CD4-positive, alpha-beta T cell treated with Interleukin-6 for 4 hours (primary cell): ENCODE measurements around the gene LGALS9B.
"Not testable (repeated sequence)": the region's sequence is repeated elsewhere in the genome, so short reads cannot be mapped to it uniquely, and the experiment has no call there.

Experiments used
- DNase-seq: peaks from one replicate; pipeline ENCODE4 v3.0.0-alpha.2; 2020; ENCODE audit warnings: mixed read lengths

The LGALS9B gene

DNA sequence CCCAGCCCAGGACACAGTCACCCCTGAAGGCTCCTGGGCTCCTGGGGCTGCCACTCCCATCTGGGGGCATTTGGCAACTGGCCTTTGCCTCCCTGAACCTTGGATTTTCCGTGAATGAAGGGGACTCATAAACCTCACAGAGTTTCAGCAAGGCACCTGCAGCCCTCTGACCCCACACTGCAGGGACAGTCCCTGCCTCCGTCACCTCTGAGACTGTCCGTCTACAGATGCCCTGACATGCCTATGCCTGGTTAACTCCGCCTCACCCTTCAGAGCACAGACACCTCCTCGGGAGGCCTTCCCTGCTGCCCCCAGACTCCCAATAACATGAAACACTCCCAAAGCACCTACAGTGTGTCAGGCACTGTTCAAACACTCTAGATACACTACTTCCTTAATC is 786 bp downstream of the LGALS9B start:
- not testable (repeated sequence) for DNase-seq

DNA sequence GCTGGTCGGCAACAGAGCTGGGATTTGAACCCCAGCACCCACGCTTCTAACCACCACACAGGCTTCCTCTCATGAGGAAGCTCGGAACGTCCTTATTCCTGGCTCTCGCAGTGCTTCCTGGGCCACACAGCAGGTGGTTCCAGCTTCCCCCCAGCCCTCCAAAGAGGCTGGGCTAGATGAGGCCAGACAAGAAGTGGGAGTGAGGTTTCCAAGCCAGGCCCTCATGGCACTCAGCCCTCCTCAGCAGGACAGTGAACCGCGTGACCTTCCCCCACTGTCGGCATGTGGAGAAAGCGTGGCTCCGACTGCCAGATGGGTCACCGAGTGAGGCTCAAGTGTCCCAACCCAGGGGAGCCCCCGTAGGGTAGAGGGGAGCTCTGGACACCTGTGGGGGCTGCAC is 1.8 kb downstream of the LGALS9B start:
- not testable (repeated sequence) for DNase-seq

DNA sequence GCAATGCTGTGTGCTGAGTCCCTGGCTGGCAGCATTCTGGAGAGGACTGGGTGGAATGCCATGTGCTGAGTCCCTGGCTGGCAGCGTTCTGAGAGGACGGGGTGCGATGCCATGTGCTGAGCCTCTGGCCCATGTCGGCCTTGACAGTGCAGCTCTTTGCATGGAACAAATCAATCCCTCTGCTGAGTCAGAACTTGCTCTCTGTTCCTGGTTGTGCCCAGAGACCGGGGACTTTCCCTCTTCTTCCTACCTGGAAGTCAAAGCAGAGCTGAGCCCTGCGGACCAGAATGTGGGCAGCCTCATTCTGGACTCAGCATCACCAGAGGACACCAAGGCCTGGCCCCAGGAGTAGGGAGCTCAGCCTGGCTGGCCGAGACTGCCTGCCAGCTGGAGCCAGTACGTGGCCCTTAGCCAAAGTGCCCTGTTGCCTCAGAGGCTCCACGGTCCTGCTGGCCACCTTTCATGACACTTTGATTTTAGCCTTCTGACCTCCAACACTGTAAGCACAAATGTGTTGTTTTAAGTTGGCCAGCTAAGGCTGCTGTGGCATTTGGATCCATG is 2.4 kb downstream of the LGALS9B start:
- not testable (repeated sequence) for DNase-seq

DNA sequence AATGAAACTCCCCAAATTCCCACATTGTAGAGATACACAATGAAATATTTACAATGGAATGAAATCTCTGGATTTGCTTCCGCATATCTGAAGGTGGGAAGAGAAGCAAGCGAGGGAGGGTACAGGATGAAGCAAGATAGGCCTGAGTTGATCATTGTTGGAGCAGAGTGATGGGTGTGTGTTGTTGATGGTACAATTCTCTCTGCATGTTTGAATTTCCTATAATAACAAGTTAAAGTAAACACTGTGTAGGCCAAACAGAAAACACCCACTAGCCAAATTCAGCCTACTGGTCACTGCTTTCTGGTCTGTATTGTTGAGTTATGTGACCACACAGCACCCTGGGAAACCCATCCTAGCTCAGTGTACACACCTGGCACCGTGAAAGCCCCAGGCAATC is 5.2 kb downstream of the LGALS9B start:
- not testable (repeated sequence) for DNase-seq

DNA sequence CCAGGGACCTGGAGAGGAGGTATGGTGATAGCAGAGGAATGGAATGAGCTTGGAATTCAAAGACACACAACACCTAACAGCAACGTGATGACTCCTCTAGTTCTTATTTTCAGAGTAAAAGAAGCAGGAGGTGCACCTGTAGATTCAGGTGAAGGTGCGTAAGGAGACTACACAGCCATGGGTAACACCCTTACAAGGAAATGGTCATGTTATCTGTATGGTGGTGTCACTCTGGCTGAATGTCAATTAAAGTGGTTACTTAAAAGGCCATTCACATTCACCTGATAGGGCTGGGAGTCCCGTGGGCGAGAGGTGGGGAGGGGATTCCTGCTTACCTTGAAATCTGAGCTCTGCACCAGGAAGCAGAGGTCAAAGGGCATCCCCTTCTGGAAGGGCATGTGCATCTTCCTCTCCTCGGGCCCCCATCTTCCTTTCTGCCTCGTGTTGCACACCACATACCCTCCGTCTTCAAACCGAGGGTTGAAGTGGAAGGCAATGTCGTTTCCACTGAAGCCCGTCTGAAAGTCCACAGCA is 9.4 kb downstream of the LGALS9B start:
- not testable (repeated sequence) for DNase-seq

DNA sequence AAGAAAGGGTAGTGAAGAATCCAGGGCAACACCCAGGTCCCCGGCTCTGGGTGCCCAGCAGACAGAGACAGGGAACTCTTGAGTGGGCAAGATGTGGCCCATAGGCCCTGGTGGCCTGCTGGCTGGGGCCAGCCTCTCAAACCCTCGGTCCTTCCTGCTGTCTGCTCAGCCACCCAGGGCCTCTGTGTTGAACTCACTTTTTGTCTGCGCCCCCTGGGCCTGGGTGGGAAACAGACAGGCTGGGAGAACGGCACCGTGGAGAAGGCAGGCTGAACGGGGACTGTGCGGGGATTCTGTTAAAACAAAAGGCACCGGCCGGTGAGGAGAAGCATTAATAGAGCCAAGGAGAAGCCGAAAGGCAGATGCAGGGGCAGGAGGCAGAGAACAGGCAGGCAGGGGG is 12.2 kb downstream of the LGALS9B start:
- DNase-seq: not testable (repeated sequence)

DNA sequence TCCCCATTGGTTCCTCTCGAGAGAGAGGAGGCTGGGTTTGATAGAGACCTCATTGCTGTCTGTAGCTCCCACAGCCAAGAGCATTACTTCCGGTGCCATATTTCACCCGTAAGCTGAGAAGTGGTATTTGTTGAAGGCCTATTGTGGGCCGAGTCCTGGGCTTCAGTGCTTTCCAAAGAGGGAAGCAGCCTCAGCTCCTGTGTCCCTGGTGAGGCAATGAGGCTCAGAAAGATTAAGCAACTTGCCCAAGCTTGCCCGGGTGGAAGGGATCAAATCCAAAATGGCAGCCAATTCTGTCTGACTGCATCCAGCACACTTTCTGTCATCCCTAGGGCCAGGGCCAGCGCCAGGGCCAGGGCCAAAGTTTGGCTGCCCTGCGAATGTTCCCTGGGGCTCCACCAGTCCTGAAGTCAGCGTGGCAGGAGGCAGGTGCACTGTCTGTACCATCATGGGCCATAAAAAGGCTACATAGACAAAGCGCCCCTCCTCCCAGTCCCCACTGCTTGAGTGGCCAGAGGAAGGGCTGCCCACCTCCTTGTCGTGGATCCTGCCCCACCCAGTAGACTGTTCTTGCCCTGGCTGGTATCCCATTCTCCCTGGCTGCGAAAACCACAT is 13.4 kb downstream of the LGALS9B start:
- not testable (repeated sequence) for DNase-seq

DNA sequence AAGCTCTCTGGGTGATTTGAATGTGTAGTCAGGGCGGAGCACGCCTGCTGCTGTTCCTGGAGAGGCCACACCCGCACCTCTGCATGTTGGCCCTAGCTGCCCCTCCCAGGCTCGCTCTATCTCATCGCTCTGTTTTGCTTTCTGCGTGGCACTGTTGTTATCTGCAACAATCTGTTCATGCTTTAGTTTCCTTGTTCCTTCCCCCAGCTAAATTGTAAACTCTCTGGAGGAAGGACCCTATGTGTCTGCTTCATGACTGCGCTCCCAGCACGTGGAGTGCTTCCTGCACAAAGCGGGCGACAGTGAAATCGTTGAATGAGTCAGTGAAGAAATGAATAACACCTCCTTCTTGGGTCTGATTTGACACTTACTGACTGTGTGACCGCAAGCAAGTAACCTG is 16.5 kb downstream of the LGALS9B start:
- not testable (repeated sequence) for DNase-seq

DNA sequence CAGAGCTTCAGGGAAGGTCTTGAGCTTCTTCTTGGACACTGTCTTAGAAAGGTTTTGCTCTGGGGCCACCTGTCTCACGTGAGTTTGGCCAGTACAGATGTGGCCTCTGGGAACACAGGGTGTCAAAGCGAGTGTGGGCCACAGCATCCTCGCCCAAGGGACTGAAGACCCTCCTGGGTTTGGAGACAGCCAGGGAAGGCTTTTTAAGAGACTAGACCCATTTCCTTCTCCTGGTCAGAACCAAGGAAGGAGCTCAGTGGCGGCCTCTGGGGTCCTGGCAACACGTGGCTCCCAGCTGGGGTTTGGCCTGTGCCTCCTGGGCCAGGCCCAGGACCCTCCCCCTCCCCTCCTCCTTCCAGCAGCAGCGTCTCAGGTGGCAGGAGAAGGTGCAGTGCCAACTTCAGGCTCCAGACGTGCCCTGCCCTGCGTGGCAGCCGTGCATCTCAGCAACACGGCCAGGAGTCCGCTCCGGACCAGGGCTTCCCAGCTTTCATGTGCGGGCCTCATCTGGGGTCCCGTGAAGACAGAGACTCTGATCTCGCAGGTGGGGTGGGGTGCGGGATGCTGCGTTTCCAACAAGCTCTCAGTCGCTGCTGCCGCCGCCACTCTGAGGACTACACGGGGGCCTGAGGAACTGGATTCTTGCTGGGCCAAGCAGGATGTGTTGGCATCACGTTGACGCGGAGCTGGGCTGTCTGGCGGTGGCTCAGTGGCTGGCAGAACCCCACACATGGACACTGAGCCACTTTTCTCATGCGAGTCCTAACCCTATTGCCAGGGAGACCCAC is 19.6 kb downstream of the LGALS9B start:
- DNase-seq: not testable (repeated sequence)

DNA sequence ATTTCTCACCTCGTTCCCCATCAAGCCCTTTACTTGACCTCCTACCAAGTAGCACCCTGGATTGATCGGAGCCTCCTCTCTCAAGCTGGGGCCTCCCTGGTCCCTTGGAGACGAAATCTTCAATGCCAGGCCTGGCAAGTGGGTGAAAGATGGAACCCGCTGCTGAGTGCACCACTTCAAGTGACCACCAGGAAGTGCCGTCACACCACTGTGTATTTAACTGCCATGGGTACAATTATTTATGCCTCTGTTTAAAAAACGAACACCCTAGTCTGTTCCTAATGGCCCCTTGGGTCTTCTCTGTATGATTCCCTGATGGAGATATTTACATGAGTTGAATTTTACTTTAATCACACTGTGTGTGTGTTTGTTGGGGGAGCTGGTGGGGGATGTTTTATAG is 20.4 kb downstream of the LGALS9B start:
- not testable (repeated sequence) for DNase-seq

DNA sequence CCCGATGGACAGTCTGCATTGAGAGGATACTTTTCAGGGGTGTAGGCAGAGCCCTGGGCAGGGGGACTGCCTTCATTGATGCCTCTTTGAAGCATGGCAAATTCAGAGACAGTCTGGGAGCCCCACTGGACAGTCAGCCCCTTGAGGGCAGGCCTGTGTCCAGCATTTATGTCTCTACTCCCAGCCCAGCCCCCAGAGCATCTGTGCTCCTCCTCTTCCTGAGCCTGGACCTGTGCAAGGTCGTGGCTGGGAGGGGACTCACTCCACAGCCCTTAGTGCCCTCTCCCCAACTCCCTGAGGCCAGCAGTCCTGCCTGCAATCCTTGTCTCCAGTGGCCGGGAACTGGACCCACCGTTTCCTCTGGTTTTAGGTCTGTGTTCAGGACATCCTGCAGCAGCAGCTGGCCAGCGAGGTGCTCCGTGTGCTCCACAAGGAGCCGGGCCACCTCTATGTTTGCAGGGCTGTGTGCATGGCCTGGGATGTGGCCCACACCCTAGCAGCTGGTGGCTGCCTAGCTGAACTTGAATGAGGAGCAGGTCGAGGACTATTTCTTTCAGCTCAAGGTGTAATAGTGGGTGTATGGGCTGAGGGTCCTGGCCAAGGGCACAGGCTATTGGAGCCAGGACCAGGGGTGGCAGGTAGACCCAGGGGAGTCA is 22.6 kb downstream of the LGALS9B start:
- not testable (repeated sequence) for DNase-seq

DNA sequence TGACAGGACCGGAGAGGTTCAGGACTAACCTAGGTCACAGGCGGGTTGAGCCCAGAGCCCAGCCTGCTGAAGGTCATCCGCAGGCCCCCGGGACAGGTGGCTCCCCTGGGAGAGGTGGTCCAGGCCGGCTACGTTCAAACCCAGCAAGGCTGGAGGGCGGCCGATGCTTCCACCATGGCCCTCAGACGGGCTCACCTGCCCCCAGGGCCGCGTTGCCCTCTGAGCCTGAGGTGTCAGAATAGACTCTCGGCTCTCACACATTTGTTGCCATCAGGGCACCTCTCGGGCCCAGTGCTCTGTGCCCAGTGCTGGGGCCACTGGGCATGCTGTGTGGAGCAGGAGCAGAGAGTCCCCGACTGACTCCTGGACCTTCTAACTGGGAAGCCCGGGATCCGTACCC is 23.2 kb downstream of the LGALS9B start:
- DNase-seq: not testable (repeated sequence)

DNA sequence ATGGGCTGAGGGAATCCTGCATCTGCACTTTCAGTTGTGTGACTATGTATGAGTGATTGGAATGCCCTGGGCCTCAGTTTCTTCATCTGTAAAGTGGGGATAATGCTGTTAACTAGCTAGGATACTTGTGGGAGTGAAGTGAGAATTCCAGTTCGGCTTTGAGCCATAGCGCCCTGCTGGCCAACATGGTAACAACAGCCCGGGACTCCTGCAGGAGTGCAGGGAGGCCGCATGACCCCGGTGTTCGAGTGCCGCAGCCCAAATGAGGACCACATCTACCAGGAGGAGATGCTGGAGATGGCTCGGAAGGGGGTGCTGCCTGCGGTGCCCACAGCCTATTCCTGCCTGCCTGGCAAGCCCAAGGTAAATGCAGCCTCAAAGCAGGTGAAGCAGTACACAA is 23.7 kb downstream of the LGALS9B start:
- not testable (repeated sequence) for DNase-seq

DNA sequence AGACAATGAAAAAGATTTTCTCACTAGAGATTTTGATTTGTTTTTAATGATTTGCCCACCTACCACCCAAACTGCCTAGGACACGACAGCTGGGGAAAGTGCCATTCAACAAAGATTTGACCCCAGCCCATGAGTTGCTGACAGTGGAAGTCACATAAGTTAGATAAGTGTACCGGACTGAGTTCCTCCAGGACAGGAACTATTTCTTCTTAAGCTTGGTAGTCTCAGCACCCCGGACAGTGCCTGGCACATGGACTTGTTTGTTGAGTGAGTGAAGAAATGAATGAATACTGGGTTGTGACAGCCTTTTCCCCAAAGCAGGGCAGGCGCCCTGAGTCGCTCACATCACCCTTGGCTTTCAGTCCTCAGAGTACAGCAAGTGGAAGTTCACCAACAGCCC is 26.7 kb downstream of the LGALS9B start:
- DNase-seq: not testable (repeated sequence)

DNA sequence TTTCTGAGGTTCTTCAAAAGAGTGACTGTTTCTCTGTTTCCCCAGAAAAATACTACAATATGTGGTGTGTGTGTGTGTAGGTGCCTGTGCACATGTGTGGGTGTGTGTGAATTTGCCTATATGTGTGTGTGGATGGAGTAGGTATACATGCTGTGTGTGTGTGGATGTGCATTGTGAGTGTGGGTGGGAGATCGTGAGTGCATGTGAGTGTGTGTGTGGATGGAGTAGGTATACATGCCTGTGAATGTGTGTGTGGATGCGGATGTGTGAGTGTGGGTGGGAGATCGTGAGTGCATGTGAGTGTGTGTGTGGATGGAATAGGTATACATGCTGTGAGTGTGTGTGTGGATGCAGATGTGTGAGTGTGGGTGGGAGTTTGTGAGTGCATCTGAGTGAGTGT is 32.2 kb downstream of the LGALS9B start:
- DNase-seq: not testable (repeated sequence)

DNA sequence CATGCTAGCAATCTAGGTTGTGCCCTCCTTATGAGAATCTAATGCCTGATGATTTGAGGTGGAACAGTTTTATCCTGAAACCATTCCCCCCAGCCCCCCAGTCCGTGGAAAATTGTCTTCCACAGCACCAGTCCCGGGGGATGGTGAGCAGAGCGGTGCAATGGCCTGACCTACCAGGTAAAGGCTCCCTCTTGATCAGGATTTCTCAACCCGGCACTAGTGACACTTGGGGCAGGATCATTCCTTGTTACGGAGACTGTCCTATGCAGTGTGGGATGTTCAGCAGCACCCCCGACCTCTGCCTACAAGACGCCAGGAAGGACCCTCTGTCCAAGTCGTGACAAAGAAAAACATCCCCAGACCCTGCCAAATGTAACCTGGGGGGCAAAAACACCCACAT is 34.0 kb downstream of the LGALS9B start:
- DNase-seq: not testable (repeated sequence)

DNA sequence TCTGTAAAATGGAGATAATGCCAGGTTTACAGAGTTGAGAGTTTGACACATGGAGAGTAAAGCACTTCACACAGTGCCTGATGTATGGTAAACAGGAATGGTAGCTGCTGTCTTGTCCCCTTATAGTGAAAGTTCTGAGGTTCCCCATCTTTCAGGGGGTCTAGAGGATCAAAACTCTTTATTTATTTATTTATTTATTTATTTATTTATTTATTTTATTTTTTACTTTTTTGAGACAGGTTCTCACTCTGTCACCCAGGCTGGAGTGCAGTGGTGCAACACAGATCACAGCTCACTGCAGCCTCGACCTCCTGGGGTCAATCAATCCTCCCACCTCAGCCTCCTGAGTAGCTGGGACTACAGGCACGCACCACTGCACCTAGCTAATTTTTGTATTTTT is 40.1 kb downstream of the LGALS9B start:
- DNase-seq: not testable (repeated sequence)

DNA sequence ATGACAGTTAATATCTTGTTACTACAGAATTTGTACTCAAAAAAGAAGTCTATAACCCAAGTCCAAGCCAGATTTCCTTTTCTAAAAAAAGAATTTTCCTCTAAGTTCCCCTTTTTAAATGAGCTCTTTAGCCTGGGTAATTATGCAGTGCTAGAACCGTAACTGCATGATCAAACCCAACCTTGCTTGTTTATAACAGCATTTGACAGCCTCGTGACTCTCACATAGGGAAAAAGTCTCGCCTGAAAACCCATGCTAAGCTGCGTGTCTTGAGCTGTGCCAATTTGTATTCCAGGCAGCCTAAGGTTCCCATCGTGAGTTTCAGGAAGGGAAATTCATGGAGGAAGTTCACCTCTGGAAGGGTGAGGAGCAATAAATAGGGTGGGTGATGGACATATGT is 44.5 kb downstream of the LGALS9B start:
- DNase-seq: not testable (repeated sequence)

DNA sequence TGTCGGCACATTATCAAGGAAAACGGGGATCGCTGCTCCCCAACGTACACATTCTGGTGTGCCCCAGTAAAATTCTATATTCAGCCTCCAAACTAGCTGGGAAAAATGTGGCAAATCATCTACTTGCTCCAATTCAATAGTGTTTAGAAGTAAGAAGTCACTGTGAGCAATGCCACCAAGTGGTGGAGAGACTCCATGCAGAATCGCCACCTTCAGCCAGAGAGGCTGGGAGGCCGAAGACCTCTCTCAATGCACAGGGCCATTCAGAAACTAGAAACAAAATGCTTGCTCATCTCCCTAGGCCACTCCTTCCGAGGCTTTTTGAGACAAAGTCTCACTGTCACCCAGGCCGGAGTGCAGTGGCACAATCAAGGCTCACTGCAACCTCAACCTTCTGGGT is 48.5 kb downstream of the LGALS9B start:
- not testable (repeated sequence) for DNase-seq

DNA sequence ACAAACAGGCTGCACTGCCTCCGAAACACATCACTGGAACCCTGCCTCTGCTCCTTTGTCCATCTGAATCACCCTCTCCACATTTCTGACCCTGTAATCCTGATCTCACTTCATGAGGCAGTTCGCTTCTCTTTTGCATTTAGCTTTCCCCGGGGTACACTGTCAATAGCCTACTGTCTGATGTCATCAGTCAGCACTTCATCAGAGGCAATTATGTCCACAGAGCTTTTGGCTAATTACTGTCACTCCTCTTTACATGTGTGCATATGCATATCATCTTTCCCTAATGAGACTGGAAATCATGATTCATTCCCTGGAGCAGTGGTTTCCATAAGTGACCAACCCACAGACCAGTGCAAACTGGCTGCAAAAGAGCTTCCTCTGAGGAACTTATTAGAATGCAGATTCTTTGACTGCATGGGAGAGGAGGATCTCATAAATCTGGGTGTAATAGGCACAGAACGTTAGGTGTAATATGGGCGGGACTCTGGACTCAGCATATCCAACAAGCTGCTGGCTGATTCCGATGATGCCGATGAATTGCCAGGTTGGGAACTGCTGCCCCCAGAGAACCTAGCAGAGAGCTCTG is 49.8 kb downstream of the LGALS9B start:
- not testable (repeated sequence) for DNase-seq

DNA sequence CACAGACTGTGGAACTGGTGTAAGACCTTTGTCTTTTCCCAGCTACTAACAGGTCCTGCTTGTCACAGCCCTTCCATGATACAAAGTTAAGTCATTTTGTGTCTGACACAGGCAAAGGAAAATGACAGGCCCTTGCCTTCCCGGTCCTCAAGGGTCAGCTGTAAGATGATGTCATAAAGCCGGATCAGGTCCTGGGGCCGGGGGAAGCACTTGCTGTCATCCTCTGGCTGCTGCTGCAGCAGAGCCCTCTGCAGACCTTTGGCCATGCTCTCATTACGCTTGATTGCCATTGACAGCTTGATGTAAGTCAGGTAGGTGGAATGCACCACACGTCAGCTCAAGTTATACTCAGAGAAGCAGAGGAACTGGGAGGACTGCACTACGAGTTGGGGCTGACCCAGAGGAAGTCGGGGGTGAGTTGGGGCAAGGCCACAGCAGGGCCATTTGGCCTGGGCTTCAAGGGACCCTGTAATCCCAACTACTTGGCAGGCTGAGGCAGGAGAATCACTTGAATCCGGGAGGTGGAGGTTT is 50.9 kb downstream of the LGALS9B start:
- not testable (repeated sequence) for DNase-seq

DNA sequence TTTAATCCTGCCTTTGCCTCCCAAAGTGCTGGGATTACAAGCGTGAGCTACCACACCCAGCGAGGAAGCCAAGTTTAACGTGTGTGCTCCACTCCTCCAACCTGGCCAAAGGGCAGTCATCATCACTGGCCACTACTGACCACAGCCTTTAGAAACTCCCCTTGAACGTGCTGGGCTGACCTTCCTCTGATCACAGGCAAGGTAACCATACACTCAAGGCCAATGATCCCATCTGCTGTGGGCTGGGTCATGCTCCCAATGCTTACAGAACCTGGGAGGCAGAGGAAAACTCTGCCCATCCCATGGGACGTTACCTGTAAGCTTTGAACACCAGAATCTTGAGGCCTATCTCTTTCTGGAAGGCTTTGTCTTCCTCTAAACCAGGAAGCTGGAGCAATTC is 51.9 kb downstream of the LGALS9B start:
- DNase-seq: not testable (repeated sequence)
